Activated naive CD4-positive, alpha-beta T cell (primary cell): ENCODE measurements around the gene TSG101.

Experiments used
- DNase-seq, 4 experiments: peaks; one replicate each; lab custom pipeline; 2025; lab: John Stamatoyannopoulos, UW

The TSG101 gene

DNA sequence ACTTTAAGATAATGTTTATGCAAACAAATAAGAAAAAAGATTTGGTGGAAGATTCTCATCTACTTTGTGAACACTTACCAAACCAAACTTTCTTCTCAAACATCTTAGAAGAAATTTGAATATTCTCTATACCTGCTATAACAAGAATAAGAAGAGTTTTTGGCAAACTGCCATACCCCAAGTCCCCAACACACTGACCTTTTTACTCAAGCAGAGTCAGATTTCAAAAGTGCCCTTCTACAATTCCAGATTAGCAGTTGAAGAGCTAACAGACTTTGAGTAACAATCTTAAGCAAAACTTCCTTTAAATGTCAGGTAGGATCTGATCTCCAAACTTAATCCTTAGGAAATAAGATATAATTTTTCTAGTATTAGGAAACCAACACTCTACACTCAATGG is 33.9 kb downstream of the TSG101 start:
- no peak for DNase-seq

GRCh38 chr11:18491924-18492323 is 34.8 kb downstream of the TSG101 start:
- DNase-seq: no peak

DNA sequence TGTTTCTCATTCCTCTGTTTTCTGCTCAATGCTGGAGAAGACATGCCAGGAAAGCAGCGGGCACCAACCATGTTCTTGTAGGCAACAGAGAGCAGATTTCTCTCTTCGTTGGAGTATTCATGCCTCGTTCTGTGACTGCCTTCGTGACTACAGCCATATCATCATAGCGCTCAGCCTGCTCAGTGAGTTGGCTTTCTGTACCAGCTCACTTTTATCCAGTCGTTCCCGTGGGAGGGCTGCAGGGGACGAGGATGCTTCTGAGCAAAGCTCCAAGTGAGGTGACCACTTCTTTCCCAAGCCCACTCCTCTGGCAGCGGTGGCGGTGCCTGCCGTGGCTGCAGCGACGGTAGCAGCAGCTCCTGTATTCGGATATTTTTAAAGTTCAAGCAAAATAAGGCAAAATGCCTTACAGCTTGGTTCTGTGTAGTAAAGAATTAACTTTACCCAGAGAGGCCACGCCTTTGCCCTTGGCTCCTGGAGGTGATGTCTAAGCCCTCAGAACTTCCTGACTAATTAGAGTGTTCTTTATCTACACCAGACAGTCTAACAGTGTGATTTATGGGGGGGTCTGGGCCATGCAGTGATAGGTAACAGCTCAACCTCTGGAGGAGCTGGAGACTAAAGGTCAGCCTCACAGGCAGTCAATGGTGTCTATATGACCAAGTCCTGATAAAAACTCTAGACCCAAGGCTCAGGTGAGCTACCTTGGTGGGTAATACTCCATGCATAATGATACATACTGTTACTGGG is 35.8 kb downstream of the TSG101 start:
- no peak for DNase-seq

- DNase-seq: no peak
Observed at GRCh38 chr11:18490319-18490718, 36.4 kb downstream of the TSG101 start.

DNA sequence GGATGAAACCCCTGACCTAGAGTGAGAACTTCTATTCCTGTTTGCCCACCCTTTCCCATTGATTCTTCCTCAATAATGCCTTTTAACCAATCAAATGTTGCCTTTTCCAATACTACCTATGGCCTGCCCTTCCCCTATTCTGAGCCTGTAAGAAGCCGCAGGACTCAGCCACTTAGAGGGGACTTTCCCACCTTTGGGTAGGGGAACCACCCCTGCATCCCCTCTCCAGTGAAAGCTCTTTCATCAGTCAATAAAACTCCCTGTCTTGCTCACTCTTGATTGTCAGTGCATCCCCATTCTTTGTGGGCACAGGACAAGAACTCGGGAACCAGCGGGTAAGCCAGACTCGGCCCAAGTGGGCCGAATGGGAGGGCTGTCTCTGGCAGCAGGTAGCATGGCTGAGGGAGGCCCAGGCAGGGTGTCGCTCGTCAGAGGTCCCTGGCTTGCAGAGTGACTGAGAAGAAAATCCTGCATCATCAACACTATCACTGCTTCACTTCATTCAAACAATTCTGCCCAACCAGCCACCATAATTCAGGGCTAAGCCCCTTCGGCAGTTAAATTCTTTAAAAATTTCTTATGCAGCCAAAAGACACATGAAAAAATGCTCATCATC is 40.7 kb downstream of the TSG101 start:
- DNase-seq: no peak

DNA sequence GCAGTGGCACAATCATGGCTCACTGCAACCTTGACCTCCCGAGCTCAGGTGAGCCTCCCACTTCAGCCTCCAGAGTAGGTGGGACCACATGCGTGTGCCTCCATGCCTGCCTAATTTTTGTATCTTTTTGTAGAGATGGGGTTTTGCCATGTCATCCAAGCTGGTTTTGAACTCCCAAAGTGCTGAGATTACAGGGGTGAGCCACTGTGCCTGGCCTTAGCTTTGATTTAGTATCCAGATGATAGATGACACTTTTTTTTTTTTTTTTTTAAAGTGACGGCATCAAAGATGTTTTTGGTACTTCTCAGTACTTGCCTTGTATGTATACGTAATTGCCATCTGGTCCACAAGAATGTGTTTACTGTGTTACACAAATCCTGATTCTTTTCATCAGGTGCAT is 47.7 kb downstream of the TSG101 start:
- no peak for DNase-seq

GRCh38 chr11:18472587-18472986 is 54.2 kb downstream of the TSG101 start:
- DNase-seq: no peak

DNA sequence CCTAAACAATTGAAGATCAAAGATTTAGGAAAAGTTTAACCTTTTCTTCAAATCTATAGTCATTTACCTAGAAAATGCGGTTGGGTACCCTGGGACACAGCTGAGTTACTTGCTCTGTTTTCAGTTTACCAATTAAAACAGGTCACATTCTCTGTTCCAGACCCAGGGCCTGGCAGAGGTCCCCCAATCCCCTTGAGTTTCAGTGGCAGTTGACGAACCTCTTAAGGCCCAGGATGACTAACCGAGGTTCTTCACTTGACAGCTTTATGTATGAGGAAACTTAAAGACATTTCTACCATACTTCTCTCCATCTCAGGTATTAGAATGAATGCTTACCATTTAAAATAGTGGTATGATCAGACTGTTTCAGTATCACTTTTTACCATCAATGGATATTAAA is 54.7 kb downstream of the TSG101 start:
- no peak for DNase-seq

DNA sequence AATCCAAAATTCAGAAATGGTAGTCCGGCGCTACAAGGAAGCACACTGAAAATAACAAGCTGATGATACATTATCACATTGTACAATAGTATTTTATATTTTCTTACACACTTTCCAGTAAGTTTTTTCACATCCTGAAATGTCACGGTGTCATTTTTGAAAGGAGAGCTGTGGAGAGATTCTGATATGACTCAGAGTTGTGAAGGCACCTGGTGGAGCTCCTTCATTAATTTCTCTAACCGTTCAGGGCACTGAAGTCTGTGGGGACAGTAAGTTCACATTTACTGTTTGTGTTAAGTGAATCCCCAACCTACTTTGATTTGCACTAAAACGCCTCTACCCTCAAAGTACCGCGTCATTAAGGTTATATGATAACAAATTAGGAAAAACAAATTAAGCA is 57.8 kb downstream of the TSG101 start:
- DNase-seq: no peak

DNA sequence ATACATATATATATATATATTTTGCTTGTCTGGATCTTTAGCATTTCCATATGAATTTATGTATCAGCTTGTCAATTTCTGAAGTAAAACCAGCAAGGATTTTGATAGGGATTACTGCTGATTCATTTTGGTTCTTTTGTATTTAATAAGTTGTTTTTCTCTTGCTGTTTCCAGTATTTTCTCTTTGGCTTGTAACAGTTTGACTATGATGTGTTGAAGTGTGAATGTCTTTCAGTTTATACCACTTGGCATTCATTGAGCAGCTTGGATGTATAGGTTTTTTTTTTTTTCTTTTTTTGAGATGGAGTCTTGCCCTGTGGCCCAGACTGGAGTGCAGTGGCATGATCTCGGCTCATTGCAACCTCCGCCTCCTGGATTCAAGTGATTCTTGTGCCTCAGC is 58.7 kb downstream of the TSG101 start:
- no peak for DNase-seq

GRCh38 chr11:18466402-18466801 is 60.3 kb downstream of the TSG101 start:
- DNase-seq: no peak

DNA sequence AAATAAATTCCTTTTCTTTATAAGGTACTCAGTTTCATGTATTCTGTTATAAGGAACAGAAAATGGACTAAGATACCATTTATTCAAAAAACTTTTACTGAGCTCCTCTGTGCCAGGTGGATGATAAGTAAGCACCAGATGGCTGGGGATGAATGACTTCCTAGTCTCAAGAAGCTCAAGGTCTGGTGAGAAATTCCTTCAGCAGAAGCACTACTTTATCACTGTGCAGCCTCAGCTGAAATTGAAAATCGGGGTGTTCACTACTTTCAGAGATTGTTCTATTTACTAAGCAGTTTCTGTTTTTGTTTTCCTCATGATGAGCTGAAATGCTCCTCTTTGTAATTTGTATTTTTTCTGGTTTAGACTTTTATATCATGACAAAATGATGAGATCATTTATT is 63.3 kb downstream of the TSG101 start:
- DNase-seq: no peak

DNA sequence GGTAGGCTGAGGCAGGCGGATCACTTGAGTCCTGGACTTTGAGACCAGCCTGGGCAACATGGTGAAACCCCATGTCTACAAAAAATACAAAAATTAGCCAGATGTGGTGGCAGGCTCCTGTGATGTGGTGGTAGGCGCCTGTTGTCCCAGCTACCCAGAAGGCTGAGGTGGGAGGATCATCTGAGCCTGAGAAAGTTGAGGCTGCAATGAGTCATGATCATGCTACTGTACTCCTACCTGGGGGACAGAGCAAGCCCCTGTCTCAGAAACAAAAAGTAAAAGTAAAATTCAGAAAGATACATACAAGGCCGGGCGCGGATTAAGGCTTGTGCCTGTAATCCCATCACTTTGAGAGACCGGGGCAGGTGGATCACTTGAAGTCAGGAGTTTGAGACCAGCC is 64.8 kb downstream of the TSG101 start:
- no peak for DNase-seq

GRCh38 chr11:18459634-18460033 is 67.1 kb downstream of the TSG101 start:
- no peak for DNase-seq

DNA sequence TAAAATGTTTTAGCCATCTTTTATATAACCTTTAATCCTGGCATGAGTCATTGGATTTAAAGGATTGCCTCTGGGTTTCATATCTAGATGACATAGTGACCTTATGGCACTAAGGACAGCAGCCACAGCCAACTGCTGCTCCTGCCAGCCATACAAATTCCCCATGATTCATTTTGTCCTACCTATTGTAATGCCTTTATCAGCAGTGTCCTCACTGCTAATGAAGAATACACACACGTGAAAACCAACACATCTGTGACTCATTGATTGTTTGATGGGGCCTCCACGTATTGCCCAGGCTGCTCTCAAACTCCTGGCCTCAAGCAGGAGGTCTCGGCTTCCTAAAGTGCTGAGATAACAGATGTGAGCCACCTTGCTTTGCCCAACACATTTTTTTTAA is 69.3 kb downstream of the TSG101 start:
- no peak for DNase-seq

GRCh38 chr11:18455686-18456372 is 70.9 kb downstream of the TSG101 start, which contains the start of gene LDHAL6A:
LDHAL6A (plus strand) TSS chr11:18455856; CDS start chr11:18456681, 825 bp downstream.
- no peak for DNase-seq

DNA sequence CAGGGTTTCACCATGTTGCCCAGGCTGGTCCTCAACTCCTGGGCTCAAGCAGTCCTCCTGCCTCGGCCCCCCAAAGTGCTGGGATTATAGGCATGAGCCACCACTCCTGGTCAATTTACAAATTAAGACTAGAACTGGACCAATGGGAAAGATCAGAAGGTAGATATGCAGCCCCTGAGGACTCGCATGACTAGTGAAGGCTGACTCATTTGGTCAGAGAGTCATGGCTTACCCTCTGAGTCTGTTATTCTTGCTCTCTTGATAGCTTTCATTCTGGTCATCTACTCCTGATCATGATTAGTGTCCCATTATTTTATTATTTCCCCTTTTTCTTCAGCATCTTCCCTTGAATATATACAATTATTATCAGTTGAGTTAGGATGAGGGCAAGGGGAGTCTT is 73.8 kb downstream of the TSG101 start:
- DNase-seq: no peak

- DNase-seq: no peak
Observed at GRCh38 chr11:18449251-18449650, 77.5 kb downstream of the TSG101 start.

GRCh38 chr11:18438691-18439090 is 88.1 kb downstream of the TSG101 start:
- DNase-seq: no peak
